HEK293 (cell line): ENCODE measurements around the gene MTF2.

Experiments used
- GLI2 ChIP-seq: fragments of 450-650 bp; formaldehyde crosslinking; IDR thresholded peaks from 2 replicates; pipeline ENCODE4; 2017; ENCODE audit warnings: missing biosample characterization, missing genetic modification characterization, low read depth, borderline replicate concordance
- HIC1 ChIP-seq: fragments of 450-650 bp; formaldehyde crosslinking; IDR thresholded peaks from 2 replicates; pipeline ENCODE4 v1.5.1; 2016; ENCODE audit warnings: missing biosample characterization, missing genetic modification characterization
- MYNN ChIP-seq: fragments of 450-650 bp; formaldehyde crosslinking; IDR thresholded peaks from 2 replicates; pipeline ENCODE4 v1.5.1; 2016; ENCODE audit warnings: missing biosample characterization, missing genetic modification characterization, borderline replicate concordance
- RBAK ChIP-seq: fragments of 450-650 bp; formaldehyde crosslinking; IDR thresholded peaks from 2 replicates; pipeline ENCODE4 v1.5.1; 2016; ENCODE audit warnings: missing biosample characterization, missing genetic modification characterization
- REPIN1 ChIP-seq: fragments of 450-650 bp; formaldehyde crosslinking; IDR thresholded peaks from 2 replicates; pipeline ENCODE4 v1.5.1; 2017; ENCODE audit warnings: missing biosample characterization, missing genetic modification characterization, low read depth
- ZEB2 ChIP-seq: fragments of 450-650 bp; formaldehyde crosslinking; IDR thresholded peaks from 2 replicates; pipeline ENCODE4 v1.5.1; 2016; ENCODE audit warnings: missing biosample characterization, missing genetic modification characterization
- ZNF10 ChIP-seq: fragments of 450-650 bp; formaldehyde crosslinking; IDR thresholded peaks from 2 replicates; pipeline ENCODE4 v1.5.1; 2017; ENCODE audit warnings: missing biosample characterization, missing genetic modification characterization
- ZNF112 ChIP-seq: fragments of 450-650 bp; formaldehyde crosslinking; IDR thresholded peaks from 2 replicates; pipeline ENCODE4 v1.5.0; 2017; ENCODE audit warnings: missing biosample characterization, missing genetic modification characterization
- ZNF121 ChIP-seq: fragments of 450-650 bp; formaldehyde crosslinking; IDR thresholded peaks from 2 replicates; pipeline ENCODE4 v1.5.1; 2016; ENCODE audit warnings: missing biosample characterization, missing genetic modification characterization
- ZNF175 ChIP-seq: fragments of 450-650 bp; formaldehyde crosslinking; IDR thresholded peaks from 2 replicates; pipeline ENCODE4 v1.5.1; 2016; ENCODE audit warnings: missing biosample characterization, missing genetic modification characterization
- ZNF211 ChIP-seq: fragments of 450-650 bp; formaldehyde crosslinking; IDR thresholded peaks from 2 replicates; pipeline ENCODE4 v1.5.1; 2016; ENCODE audit warnings: low read depth, missing biosample characterization, missing genetic modification characterization
- ZNF266 ChIP-seq: fragments of 450-650 bp; formaldehyde crosslinking; IDR thresholded peaks from 2 replicates; pipeline ENCODE4 v1.5.1; 2016; ENCODE audit warnings: missing biosample characterization, missing genetic modification characterization, low read depth
- ZNF292 ChIP-seq: fragments of 450-650 bp; formaldehyde crosslinking; IDR thresholded peaks from 2 replicates; pipeline ENCODE4 v1.5.1; 2016; ENCODE audit warnings: low read depth, missing biosample characterization, missing genetic modification characterization, borderline replicate concordance
- ZNF366 ChIP-seq: fragments of 450-650 bp; formaldehyde crosslinking; conservative IDR thresholded peaks from 2 replicates; pipeline ENCODE4 v1.5.1; 2016; ENCODE audit warnings: missing biosample characterization, missing genetic modification characterization
- ZNF501 ChIP-seq: fragments of 450-650 bp; formaldehyde crosslinking; IDR thresholded peaks from 2 replicates; pipeline ENCODE4 v1.5.1; 2016; ENCODE audit warnings: missing biosample characterization, missing genetic modification characterization
- ZNF530 ChIP-seq: fragments of 450-650 bp; formaldehyde crosslinking; IDR thresholded peaks from 2 replicates; pipeline ENCODE4 v1.5.1; 2016; ENCODE audit warnings: low read depth, missing biosample characterization, missing genetic modification characterization
- ZNF561 ChIP-seq: fragments of 450-650 bp; IDR thresholded peaks from 2 replicates; pipeline ENCODE4 v1.5.1; 2018; ENCODE audit warnings: missing biosample characterization, missing genetic modification characterization, borderline replicate concordance
- ZNF623 ChIP-seq: fragments of 450-650 bp; formaldehyde crosslinking; IDR thresholded peaks from 2 replicates; pipeline ENCODE4 v1.5.1; 2016; ENCODE audit warnings: missing biosample characterization, missing genetic modification characterization
- ZNF768 ChIP-seq: fragments of 450-650 bp; formaldehyde crosslinking; IDR thresholded peaks from 2 replicates; pipeline ENCODE4 v1.5.1; 2018; ENCODE audit warnings: missing biosample characterization, mild to moderate bottlenecking, missing genetic modification characterization
- ZNF785 ChIP-seq: fragments of 450-650 bp; formaldehyde crosslinking; IDR thresholded peaks from 2 replicates; pipeline ENCODE4 v1.5.1; 2016; ENCODE audit warnings: missing biosample characterization, missing genetic modification characterization
- ZNF843 ChIP-seq: fragments of 450-650 bp; formaldehyde crosslinking; IDR thresholded peaks from 2 replicates; pipeline ENCODE4 v1.5.1; 2016; ENCODE audit warnings: missing biosample characterization, missing genetic modification characterization
- TF ChIP-seq, protein P1 (sequence below): fragments of 450-650 bp; formaldehyde crosslinking; IDR thresholded peaks from 2 replicates; pipeline ENCODE4 v1.5.1; 2016; ENCODE audit warnings: missing biosample characterization, missing genetic modification characterization
- TF ChIP-seq, protein P2 (sequence below): fragments of 450-650 bp; formaldehyde crosslinking; IDR thresholded peaks from 2 replicates; pipeline ENCODE4 v1.5.1; 2016; ENCODE audit warnings: missing biosample characterization, missing genetic modification characterization, low read depth
- TF ChIP-seq, protein P3 (sequence below): fragments of 450-650 bp; formaldehyde crosslinking; IDR thresholded peaks from 2 replicates; pipeline ENCODE4 v1.5.1; 2016; ENCODE audit warnings: missing biosample characterization, missing genetic modification characterization
- TF ChIP-seq, protein P4 (sequence below): fragments of 450-650 bp; formaldehyde crosslinking; IDR thresholded peaks from 2 replicates; pipeline ENCODE4 v1.5.1; 2016; ENCODE audit warnings: missing biosample characterization, missing genetic modification characterization, borderline replicate concordance
- TF ChIP-seq, protein P5 (sequence below): fragments of 450-650 bp; formaldehyde crosslinking; IDR thresholded peaks from 2 replicates; pipeline ENCODE4 v1.5.1; 2016; ENCODE audit warnings: missing biosample characterization, missing genetic modification characterization

MTF2 gene

GRCh38 chr1:93179886-93180722 is 101.0 kb downstream of the MTF2 start, which contains the start of gene TMED5 (continued):
- TF ChIP-seq MYNN (tag by site-specific recombination) (no peak; the same call in 1 of the 2 replicates), ZNF211 (tag by site-specific recombination) (no peak), REPIN1 (no peak), ZNF843 (tag by site-specific recombination) (peak; percentile 34; the same call in 1 of the 2 replicates), ZNF112 (no peak), ZNF10 (tag by site-specific recombination) (peak; percentile 21), ZEB2 (peak; percentile 63), ZNF530 (tag by site-specific recombination) (no peak), ZNF785 (tag by site-specific recombination) (no peak), ZNF292 (tag by site-specific recombination) (no peak), ZNF623 (tag by site-specific recombination) (no peak), RBAK (tag by site-specific recombination) (no peak), ZNF121 (no peak), ZNF366 (tag by site-specific recombination) (peak; percentile 38; the same call in 1 of the 2 replicates), ZNF561 (no peak; the same call in none of the 2 replicates), GLI2 (tag by site-specific recombination) (no peak), HIC1 (peak; percentile 30; the same call in 1 of the 2 replicates), ZNF768 (no peak; the same call in 1 of the 2 replicates), ZNF501 (tag by site-specific recombination) (peak; percentile 98), ZNF175 (tag by site-specific recombination) (no peak), ZNF266 (no peak)
- TF ChIP-seq, protein P1, sequence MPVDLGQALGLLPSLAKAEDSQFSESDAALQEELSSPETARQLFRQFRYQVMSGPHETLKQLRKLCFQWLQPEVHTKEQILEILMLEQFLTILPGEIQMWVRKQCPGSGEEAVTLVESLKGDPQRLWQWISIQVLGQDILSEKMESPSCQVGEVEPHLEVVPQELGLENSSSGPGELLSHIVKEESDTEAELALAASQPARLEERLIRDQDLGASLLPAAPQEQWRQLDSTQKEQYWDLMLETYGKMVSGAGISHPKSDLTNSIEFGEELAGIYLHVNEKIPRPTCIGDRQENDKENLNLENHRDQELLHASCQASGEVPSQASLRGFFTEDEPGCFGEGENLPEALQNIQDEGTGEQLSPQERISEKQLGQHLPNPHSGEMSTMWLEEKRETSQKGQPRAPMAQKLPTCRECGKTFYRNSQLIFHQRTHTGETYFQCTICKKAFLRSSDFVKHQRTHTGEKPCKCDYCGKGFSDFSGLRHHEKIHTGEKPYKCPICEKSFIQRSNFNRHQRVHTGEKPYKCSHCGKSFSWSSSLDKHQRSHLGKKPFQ: peak; percentile 97
- TF ChIP-seq, protein P2, sequence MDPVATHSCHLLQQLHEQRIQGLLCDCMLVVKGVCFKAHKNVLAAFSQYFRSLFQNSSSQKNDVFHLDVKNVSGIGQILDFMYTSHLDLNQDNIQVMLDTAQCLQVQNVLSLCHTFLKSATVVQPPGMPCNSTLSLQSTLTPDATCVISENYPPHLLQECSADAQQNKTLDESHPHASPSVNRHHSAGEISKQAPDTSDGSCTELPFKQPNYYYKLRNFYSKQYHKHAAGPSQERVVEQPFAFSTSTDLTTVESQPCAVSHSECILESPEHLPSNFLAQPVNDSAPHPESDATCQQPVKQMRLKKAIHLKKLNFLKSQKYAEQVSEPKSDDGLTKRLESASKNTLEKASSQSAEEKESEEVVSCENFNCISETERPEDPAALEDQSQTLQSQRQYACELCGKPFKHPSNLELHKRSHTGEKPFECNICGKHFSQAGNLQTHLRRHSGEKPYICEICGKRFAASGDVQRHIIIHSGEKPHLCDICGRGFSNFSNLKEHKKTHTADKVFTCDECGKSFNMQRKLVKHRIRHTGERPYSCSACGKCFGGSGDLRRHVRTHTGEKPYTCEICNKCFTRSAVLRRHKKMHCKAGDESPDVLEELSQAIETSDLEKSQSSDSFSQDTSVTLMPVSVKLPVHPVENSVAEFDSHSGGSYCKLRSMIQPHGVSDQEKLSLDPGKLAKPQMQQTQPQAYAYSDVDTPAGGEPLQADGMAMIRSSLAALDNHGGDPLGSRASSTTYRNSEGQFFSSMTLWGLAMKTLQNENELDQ (tag by site-specific recombination): no peak
- TF ChIP-seq, protein P3, sequence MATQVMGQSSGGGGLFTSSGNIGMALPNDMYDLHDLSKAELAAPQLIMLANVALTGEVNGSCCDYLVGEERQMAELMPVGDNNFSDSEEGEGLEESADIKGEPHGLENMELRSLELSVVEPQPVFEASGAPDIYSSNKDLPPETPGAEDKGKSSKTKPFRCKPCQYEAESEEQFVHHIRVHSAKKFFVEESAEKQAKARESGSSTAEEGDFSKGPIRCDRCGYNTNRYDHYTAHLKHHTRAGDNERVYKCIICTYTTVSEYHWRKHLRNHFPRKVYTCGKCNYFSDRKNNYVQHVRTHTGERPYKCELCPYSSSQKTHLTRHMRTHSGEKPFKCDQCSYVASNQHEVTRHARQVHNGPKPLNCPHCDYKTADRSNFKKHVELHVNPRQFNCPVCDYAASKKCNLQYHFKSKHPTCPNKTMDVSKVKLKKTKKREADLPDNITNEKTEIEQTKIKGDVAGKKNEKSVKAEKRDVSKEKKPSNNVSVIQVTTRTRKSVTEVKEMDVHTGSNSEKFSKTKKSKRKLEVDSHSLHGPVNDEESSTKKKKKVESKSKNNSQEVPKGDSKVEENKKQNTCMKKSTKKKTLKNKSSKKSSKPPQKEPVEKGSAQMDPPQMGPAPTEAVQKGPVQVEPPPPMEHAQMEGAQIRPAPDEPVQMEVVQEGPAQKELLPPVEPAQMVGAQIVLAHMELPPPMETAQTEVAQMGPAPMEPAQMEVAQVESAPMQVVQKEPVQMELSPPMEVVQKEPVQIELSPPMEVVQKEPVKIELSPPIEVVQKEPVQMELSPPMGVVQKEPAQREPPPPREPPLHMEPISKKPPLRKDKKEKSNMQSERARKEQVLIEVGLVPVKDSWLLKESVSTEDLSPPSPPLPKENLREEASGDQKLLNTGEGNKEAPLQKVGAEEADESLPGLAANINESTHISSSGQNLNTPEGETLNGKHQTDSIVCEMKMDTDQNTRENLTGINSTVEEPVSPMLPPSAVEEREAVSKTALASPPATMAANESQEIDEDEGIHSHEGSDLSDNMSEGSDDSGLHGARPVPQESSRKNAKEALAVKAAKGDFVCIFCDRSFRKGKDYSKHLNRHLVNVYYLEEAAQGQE (tag by site-specific recombination): 0 out of 2 replicates have a peak, but pooled peaks have one; percentile 30
- TF ChIP-seq, protein P4, sequence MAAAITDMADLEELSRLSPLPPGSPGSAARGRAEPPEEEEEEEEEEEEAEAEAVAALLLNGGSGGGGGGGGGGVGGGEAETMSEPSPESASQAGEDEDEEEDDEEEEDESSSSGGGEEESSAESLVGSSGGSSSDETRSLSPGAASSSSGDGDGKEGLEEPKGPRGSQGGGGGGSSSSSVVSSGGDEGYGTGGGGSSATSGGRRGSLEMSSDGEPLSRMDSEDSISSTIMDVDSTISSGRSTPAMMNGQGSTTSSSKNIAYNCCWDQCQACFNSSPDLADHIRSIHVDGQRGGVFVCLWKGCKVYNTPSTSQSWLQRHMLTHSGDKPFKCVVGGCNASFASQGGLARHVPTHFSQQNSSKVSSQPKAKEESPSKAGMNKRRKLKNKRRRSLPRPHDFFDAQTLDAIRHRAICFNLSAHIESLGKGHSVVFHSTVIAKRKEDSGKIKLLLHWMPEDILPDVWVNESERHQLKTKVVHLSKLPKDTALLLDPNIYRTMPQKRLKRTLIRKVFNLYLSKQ: no peak
- TF ChIP-seq, protein P5, sequence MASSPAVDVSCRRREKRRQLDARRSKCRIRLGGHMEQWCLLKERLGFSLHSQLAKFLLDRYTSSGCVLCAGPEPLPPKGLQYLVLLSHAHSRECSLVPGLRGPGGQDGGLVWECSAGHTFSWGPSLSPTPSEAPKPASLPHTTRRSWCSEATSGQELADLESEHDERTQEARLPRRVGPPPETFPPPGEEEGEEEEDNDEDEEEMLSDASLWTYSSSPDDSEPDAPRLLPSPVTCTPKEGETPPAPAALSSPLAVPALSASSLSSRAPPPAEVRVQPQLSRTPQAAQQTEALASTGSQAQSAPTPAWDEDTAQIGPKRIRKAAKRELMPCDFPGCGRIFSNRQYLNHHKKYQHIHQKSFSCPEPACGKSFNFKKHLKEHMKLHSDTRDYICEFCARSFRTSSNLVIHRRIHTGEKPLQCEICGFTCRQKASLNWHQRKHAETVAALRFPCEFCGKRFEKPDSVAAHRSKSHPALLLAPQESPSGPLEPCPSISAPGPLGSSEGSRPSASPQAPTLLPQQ (tag by site-specific recombination): peak; percentile 50; the same call in 1 of the 2 replicates
